Measurements from ENCODE around the gene UVRAG.

The UVRAG gene

DNA sequence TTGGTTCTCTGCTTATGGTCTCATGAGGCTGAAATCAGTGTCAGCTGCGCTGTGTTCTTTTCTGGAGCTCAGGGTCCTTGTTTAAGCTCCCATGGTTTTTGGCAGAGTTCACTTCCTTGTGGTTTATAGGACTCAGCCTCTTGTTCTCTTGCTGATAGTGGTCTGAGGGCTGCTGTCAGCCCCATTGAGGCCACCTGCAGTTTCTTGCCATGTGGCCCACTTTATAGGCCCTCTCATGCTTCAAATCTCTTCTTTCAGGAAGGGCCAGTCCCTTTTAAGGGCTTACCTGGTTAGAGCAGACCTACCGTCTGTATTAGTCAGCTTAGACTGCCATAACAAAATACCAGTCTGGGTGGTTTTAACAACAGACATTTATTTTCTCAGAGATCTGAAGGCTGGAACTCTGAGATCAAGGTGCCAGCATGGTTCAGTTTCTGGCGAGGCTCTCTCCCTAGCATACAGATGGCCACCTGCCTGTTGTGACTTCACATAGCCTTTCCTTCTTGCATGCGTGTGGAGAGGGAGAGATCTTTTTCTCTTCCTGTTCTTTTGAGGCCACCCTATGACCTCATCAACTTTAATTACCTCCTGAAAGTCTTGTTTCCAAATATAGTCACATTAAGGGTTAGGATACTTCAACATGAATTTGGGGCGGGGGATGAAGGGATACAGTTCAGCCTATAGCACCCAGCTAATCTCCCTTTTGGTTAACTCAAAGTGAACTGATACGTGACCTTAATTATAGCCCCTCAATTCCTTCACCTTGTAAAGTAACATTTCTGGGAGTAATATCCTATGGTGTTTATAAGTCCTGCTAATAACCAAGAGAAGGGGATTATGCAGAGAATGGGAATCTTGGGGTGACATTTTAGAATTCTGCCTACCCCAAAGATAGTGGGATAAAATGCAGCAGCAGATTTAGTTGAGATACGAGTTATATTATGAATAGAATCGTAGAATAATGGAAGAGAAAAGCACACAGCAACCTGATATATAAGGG lies 131.8 kb downstream of the UVRAG start:
- H3K9me3 ChIP-seq (ENCODE audit: control insufficient read depth in 2 of 2, low read length in 2 of 2): no peaks in the 10 kb centered on the region
- no peaks in the 10 kb centered on the region for H3K27me3 ChIP-seq (ENCODE audit: control insufficient read depth in 2 of 2, insufficient read depth in 2 of 2, low read length in 2 of 2)
- peak overlapping the region in 1 of 2 donors; percentile 2 for H3K9ac ChIP-seq (ENCODE audit: low read depth in 1 of 2, low read length in 2 of 2)
- H3K4me3 ChIP-seq (ENCODE audit: low read length in 2 of 2): peak overlapping the region in 1 of 2 donors; percentile 14
- peak overlapping the region; percentile 34 to 61 for H3K27ac ChIP-seq (ENCODE audit: low read depth in 2 of 2, low read length in 2 of 2)
- H3K36me3 ChIP-seq (ENCODE audit: control insufficient read depth in 2 of 2, insufficient read depth in 2 of 2, low read length in 2 of 2): no peaks in the 10 kb centered on the region
- peaks cover 10 to 27% of the 10 kb centered on the region in 2 donors for H3K4me1 ChIP-seq (ENCODE audit: control insufficient read depth in 2 of 2, insufficient read depth in 2 of 2, low read length in 2 of 2)

DNA sequence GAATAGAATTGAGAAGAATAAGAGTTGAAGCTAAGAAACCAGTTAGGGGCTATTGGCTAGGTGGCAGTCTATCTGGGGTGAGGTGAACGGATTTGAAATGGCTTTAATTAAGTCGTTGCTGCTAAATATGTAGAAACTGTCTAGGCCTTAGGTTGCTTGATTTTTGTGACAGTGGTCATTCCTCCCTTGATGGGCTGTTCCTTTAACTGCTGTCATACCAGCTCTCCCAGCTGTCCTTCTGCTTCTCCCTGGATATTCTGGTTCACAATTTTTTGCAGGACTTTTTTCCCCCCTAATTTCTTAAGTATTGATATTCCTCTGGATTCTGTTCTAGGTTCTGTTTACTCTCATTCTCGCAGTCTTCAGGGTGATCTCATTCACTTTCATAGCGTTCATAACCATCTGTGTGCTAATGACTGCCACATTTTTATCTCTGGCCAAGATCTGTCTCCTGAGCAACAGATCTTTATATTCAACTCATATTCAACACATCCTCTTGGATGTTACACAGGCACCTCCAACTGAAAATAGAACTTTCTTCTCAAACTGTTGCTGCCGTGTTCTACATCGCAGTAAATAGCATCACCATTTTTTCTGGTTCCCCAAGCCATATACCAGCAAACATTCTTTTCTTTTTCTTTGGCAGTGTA lies 134.1 kb downstream of the UVRAG start:
- Histone ChIP-seq H3K27ac (ENCODE audit: low read depth in 2 of 2, low read length in 2 of 2) (no peak overlapping the region), H3K9ac (ENCODE audit: low read depth in 1 of 2, low read length in 2 of 2) (no peak overlapping the region), H3K9me3 (ENCODE audit: control insufficient read depth in 2 of 2, low read length in 2 of 2) (no peaks in the 10 kb centered on the region), H3K4me1 (ENCODE audit: control insufficient read depth in 2 of 2, insufficient read depth in 2 of 2, low read length in 2 of 2) (peaks cover 10 to 24% of the 10 kb centered on the region in 2 donors), H3K36me3 (ENCODE audit: control insufficient read depth in 2 of 2, insufficient read depth in 2 of 2, low read length in 2 of 2) (no peaks in the 10 kb centered on the region), H3K4me3 (ENCODE audit: low read length in 2 of 2) (no peak overlapping the region), H3K27me3 (ENCODE audit: control insufficient read depth in 2 of 2, insufficient read depth in 2 of 2, low read length in 2 of 2) (no peaks in the 10 kb centered on the region)

DNA sequence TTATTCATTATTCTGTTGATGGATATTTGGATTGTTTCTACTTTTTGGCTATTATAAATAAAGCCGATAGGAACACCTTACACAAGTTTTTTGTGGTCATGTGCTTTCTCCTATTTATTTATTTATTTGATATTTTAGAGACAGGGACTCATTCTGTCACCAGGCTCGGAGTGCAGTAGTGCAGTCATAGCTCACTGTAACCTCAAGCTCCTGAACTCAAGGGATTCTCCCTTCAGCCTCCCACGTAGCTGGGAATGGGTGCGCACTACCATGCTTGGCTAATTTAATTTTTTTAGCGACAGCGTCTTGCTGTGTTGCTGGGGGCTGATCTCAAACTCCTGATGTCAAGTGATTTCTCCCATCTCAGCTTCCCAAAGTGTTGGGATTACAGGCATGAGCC lies 135.1 kb downstream of the UVRAG start:
- no peaks in the 10 kb centered on the region for H3K27me3 ChIP-seq (ENCODE audit: control insufficient read depth in 2 of 2, insufficient read depth in 2 of 2, low read length in 2 of 2)
- H3K4me1 ChIP-seq (ENCODE audit: control insufficient read depth in 2 of 2, insufficient read depth in 2 of 2, low read length in 2 of 2): peaks cover 10 to 23% of the 10 kb centered on the region in 2 donors
- no peak overlapping the region for H3K4me3 ChIP-seq (ENCODE audit: low read length in 2 of 2)
- no peak overlapping the region for H3K27ac ChIP-seq (ENCODE audit: low read depth in 2 of 2, low read length in 2 of 2)
- H3K9ac ChIP-seq (ENCODE audit: low read depth in 1 of 2, low read length in 2 of 2): no peak overlapping the region
- H3K9me3 ChIP-seq (ENCODE audit: control insufficient read depth in 2 of 2, low read length in 2 of 2): no peaks in the 10 kb centered on the region
- no peaks in the 10 kb centered on the region for H3K36me3 ChIP-seq (ENCODE audit: control insufficient read depth in 2 of 2, insufficient read depth in 2 of 2, low read length in 2 of 2)

DNA sequence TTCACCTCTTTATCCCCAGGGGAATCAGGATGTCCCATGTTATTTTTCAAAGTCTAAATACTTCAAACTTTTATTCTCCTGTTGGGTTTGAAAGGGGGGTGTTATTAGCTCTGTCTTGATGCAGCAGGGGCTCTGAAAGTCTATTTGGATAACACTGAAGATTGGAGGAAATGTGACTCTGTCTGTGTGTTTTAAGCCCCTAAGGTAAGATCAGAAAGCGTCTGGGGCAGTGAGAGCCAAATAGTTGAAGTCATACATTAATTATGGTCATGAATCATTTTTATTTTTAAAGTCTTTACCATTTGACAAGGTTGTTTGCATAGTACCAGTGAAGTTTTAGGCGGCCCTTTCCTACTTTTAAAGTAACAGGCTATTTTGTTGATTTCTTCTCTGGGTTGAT lies 139.0 kb downstream of the UVRAG start:
- no peak overlapping the region for H3K27ac ChIP-seq (ENCODE audit: low read depth in 2 of 2, low read length in 2 of 2)
- peaks cover 0 to 2% of the 10 kb centered on the region in 2 donors for H3K4me1 ChIP-seq (ENCODE audit: control insufficient read depth in 2 of 2, insufficient read depth in 2 of 2, low read length in 2 of 2)
- H3K9ac ChIP-seq (ENCODE audit: low read depth in 1 of 2, low read length in 2 of 2): no peak overlapping the region
- H3K4me3 ChIP-seq (ENCODE audit: low read length in 2 of 2): no peak overlapping the region
- H3K27me3 ChIP-seq (ENCODE audit: control insufficient read depth in 2 of 2, insufficient read depth in 2 of 2, low read length in 2 of 2): no peaks in the 10 kb centered on the region
- no peaks in the 10 kb centered on the region for H3K9me3 ChIP-seq (ENCODE audit: control insufficient read depth in 2 of 2, low read length in 2 of 2)
- H3K36me3 ChIP-seq (ENCODE audit: control insufficient read depth in 2 of 2, insufficient read depth in 2 of 2, low read length in 2 of 2): no peaks in the 10 kb centered on the region

DNA sequence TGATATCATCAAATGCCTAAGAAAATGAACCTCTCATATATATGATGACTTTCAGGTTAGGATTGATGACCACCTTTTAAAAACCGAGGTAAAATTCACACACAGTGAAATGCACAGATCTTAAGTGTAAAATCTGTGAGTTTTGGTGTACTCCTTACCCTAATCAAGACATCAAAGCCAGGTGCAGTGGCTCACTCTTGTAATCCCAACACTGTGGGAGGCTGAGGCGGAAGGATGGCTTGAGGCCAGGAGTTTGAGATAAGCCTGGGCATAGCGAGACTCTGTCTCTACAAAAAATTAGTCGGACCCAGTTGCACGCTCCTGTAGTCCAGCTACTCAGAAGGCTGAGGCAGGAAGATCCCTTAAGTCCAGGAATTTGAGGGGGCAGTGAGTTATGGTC lies 140.4 kb downstream of the UVRAG start:
- H3K9ac ChIP-seq (ENCODE audit: low read depth in 1 of 2, low read length in 2 of 2): no peak overlapping the region
- no peak overlapping the region for H3K27ac ChIP-seq (ENCODE audit: low read depth in 2 of 2, low read length in 2 of 2)
- H3K36me3 ChIP-seq (ENCODE audit: control insufficient read depth in 2 of 2, insufficient read depth in 2 of 2, low read length in 2 of 2): no peaks in the 10 kb centered on the region
- no peaks in the 10 kb centered on the region for H3K27me3 ChIP-seq (ENCODE audit: control insufficient read depth in 2 of 2, insufficient read depth in 2 of 2, low read length in 2 of 2)
- H3K9me3 ChIP-seq (ENCODE audit: control insufficient read depth in 2 of 2, low read length in 2 of 2): no peaks in the 10 kb centered on the region
- no peak overlapping the region for H3K4me3 ChIP-seq (ENCODE audit: low read length in 2 of 2)
- no peaks in the 10 kb centered on the region for H3K4me1 ChIP-seq (ENCODE audit: control insufficient read depth in 2 of 2, insufficient read depth in 2 of 2, low read length in 2 of 2)

DNA sequence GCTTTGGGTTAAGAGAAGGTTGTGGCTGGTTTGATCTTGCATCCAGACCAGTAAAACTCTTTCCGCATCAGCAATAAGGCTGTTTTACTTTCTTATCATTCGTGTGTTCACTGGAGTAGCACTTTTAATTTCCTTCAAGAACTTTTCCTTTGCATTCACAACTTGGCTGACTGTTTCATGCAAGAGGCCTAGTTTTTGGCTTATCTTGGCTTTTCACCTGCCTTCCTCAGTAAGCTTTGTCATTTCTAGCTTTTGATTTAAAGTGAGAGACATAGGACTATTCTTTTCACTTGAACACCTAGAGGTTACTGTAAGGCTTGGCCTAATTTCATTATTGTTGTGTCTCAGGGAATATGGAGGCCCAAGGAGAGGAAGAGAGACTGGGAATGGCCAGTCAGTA lies 144.5 kb downstream of the UVRAG start:
- Histone ChIP-seq H3K9me3 (ENCODE audit: control insufficient read depth in 2 of 2, low read length in 2 of 2) (no peaks in the 10 kb centered on the region), H3K9ac (ENCODE audit: low read depth in 1 of 2, low read length in 2 of 2) (no peak overlapping the region), H3K4me3 (ENCODE audit: low read length in 2 of 2) (no peak overlapping the region), H3K27ac (ENCODE audit: low read depth in 2 of 2, low read length in 2 of 2) (no peak overlapping the region), H3K36me3 (ENCODE audit: control insufficient read depth in 2 of 2, insufficient read depth in 2 of 2, low read length in 2 of 2) (no peaks in the 10 kb centered on the region), H3K27me3 (ENCODE audit: control insufficient read depth in 2 of 2, insufficient read depth in 2 of 2, low read length in 2 of 2) (no peaks in the 10 kb centered on the region), H3K4me1 (ENCODE audit: control insufficient read depth in 2 of 2, insufficient read depth in 2 of 2, low read length in 2 of 2) (no peaks in the 10 kb centered on the region)

DNA sequence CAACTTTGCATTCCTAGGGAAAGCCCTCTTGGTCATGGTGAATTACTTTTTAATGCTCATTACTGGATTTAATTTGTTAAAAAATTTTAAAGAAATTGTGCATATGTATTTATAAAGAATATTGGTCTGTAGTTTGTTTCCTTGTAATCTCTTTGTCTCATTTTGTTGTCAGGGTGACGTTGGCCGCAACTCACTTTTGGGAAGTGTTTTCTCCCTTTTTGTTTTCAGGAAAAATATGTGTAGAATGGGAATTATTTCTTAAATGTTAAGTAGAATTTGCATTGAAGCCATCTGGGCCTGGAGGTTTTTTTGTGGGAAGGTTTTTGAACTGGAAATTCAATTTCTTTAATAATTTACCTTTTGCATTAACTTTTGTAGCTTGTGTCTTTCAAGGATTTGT lies 149.1 kb downstream of the UVRAG start:
- Histone ChIP-seq H3K36me3 (ENCODE audit: control insufficient read depth in 2 of 2, insufficient read depth in 2 of 2, low read length in 2 of 2) (no peaks in the 10 kb centered on the region), H3K27ac (ENCODE audit: low read depth in 2 of 2, low read length in 2 of 2) (no peak overlapping the region), H3K27me3 (ENCODE audit: control insufficient read depth in 2 of 2, insufficient read depth in 2 of 2, low read length in 2 of 2) (no peaks in the 10 kb centered on the region), H3K9me3 (ENCODE audit: control insufficient read depth in 2 of 2, low read length in 2 of 2) (no peaks in the 10 kb centered on the region), H3K4me3 (ENCODE audit: low read length in 2 of 2) (no peak overlapping the region), H3K9ac (ENCODE audit: low read depth in 1 of 2, low read length in 2 of 2) (no peak overlapping the region), H3K4me1 (ENCODE audit: control insufficient read depth in 2 of 2, insufficient read depth in 2 of 2, low read length in 2 of 2) (no peaks in the 10 kb centered on the region)

DNA sequence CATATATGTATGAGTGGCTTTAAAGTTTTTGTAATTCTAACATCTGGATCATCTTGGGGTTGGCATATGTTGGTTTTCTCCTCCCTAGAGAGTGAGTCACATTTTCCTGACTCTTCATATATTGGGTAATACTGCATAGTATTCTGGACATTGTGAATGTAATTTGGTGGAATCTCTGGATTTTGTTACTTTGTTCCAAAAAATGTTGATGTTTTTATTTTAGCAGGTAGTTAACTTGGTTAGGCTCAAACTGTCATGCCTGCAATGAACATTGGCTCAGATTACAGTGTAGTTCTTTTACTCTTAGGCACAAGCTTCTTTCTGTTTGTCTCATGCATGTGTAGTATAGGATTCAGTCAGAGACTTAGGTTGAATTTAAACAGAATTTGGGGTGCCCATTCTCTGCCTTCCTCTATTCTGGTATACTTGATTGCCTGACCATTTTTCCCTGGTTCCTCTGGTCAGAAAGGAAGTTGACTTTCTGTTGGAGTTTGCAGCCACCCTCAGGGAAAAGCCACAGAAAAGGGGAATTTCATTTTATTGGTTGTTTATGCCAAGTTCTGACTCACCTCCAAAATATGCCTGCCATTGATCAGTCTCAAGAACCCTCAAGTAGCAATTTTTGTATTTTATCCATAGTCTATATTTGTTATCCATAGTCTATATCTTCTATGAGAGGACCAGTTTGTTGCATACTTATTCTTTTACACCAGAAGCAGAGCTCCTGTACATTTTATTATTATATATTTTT lies 151.7 kb downstream of the UVRAG start:
- Histone ChIP-seq H3K4me3 (ENCODE audit: low read length in 2 of 2) (no peak overlapping the region), H3K9me3 (ENCODE audit: control insufficient read depth in 2 of 2, low read length in 2 of 2) (no peaks in the 10 kb centered on the region), H3K9ac (ENCODE audit: low read depth in 1 of 2, low read length in 2 of 2) (no peak overlapping the region), H3K4me1 (ENCODE audit: control insufficient read depth in 2 of 2, insufficient read depth in 2 of 2, low read length in 2 of 2) (no peaks in the 10 kb centered on the region), H3K36me3 (ENCODE audit: control insufficient read depth in 2 of 2, insufficient read depth in 2 of 2, low read length in 2 of 2) (no peaks in the 10 kb centered on the region), H3K27me3 (ENCODE audit: control insufficient read depth in 2 of 2, insufficient read depth in 2 of 2, low read length in 2 of 2) (no peaks in the 10 kb centered on the region), H3K27ac (ENCODE audit: low read depth in 2 of 2, low read length in 2 of 2) (no peak overlapping the region)

DNA sequence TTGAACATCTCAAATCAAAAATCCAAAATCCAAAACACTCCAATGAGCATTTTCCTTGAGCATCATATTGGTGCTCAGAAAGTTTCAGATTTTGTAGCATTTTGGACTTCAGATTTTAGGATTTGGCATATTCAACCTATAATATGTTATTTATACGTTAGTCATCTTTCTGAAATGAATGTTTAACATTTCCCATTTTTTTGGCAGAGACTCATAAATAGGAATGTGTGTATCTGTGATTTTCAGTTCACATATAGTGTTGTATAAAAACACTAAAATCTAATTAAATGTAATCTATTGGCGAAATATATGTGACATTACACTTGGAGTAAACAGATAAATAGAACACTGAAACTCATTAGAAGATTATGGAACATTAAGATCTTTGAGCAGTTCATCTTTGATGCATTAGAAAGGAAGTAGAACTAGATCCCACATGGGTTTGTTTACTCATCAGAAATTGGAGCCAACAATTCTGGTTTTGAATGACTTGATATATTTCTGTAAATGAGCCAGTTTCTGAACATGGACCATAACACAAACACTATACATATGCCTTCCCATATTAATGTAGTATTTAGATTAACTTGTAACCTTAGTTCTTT lies 153.1 kb downstream of the UVRAG start:
- Histone ChIP-seq H3K27ac (ENCODE audit: low read depth in 2 of 2, low read length in 2 of 2) (no peak overlapping the region), H3K9me3 (ENCODE audit: control insufficient read depth in 2 of 2, low read length in 2 of 2) (no peaks in the 10 kb centered on the region), H3K4me3 (ENCODE audit: low read length in 2 of 2) (no peak overlapping the region), H3K36me3 (ENCODE audit: control insufficient read depth in 2 of 2, insufficient read depth in 2 of 2, low read length in 2 of 2) (no peaks in the 10 kb centered on the region), H3K27me3 (ENCODE audit: control insufficient read depth in 2 of 2, insufficient read depth in 2 of 2, low read length in 2 of 2) (no peaks in the 10 kb centered on the region), H3K9ac (ENCODE audit: low read depth in 1 of 2, low read length in 2 of 2) (no peak overlapping the region), H3K4me1 (ENCODE audit: control insufficient read depth in 2 of 2, insufficient read depth in 2 of 2, low read length in 2 of 2) (no peaks in the 10 kb centered on the region)

All from mucosa of rectum (tissue), 2 donors.